ENCODE data around the gene DAPK1.
"Not testable (repeated sequence)": the region's sequence is repeated elsewhere in the genome, so short reads cannot be mapped to it uniquely, and the experiment has no call there.

The DAPK1 gene

GRCh38 chr9:87740209-87740608, 242.5 kb downstream of the DAPK1 start:
- H3K4me1 ChIP-seq (ENCODE audit: low read depth, poor library complexity, severe bottlenecking), result no peaks in the 10 kb centered on the region
- no peak for TF ChIP-seq CTCF (conservative IDR thresholded peaks at IDR 0.05; ENCODE audit: low read depth, low read length)
- H3K36me3 ChIP-seq (ENCODE audit: insufficient read depth), result no peaks in the 10 kb centered on the region
- no peak overlapping the region for H3K4me2 ChIP-seq
- H3K27ac ChIP-seq, result no peak overlapping the region
- no peak overlapping the region for H3K9ac ChIP-seq
- no peaks in the 10 kb centered on the region for H3K27me3 ChIP-seq (ENCODE audit: insufficient read depth, low read depth)
- no peaks in the 10 kb centered on the region for H4K20me1 ChIP-seq (ENCODE audit: insufficient read depth)
- H3K79me2 ChIP-seq (ENCODE audit: insufficient read depth, low read depth), result no peaks in the 10 kb centered on the region
- H3K4me3 ChIP-seq (IDR thresholded peaks at IDR 0.05; ENCODE audit: insufficient read depth, low read depth, low read length), result no peak overlapping the region
- no peak overlapping the region for H2AFZ ChIP-seq (ENCODE audit: low read depth)

GRCh38 chr9:87741326-87741725, 243.7 kb downstream of the DAPK1 start:
- no peaks in the 10 kb centered on the region for H3K4me1 ChIP-seq (ENCODE audit: low read depth, poor library complexity, severe bottlenecking)
- TF ChIP-seq CTCF (conservative IDR thresholded peaks at IDR 0.05; ENCODE audit: low read depth, low read length), result no peak
- H3K4me2 ChIP-seq, result no peak overlapping the region
- H3K27ac ChIP-seq, result no peak overlapping the region
- H3K9ac ChIP-seq, result no peak overlapping the region
- no peaks in the 10 kb centered on the region for H3K36me3 ChIP-seq (ENCODE audit: insufficient read depth)
- H4K20me1 ChIP-seq (ENCODE audit: insufficient read depth), result no peaks in the 10 kb centered on the region
- H3K27me3 ChIP-seq (ENCODE audit: insufficient read depth, low read depth), result no peaks in the 10 kb centered on the region
- no peak overlapping the region for H3K4me3 ChIP-seq (IDR thresholded peaks at IDR 0.05; ENCODE audit: insufficient read depth, low read depth, low read length)
- H3K79me2 ChIP-seq (ENCODE audit: insufficient read depth, low read depth), result no peaks in the 10 kb centered on the region
- no peak overlapping the region for H2AFZ ChIP-seq (ENCODE audit: low read depth)

GRCh38 chr9:87741891-87742290, 244.2 kb downstream of the DAPK1 start:
- Histone ChIP-seq H3K4me3 (IDR thresholded peaks at IDR 0.05; ENCODE audit: insufficient read depth, low read depth, low read length) (no peak overlapping the region), H3K4me1 (ENCODE audit: low read depth, poor library complexity, severe bottlenecking) (no peaks in the 10 kb centered on the region), H3K4me2 (no peak overlapping the region), H3K27ac (no peak overlapping the region), H3K36me3 (ENCODE audit: insufficient read depth) (no peaks in the 10 kb centered on the region), H3K79me2 (ENCODE audit: insufficient read depth, low read depth) (no peaks in the 10 kb centered on the region), H3K27me3 (ENCODE audit: insufficient read depth, low read depth) (no peaks in the 10 kb centered on the region), H4K20me1 (ENCODE audit: insufficient read depth) (no peaks in the 10 kb centered on the region), H3K9ac (no peak overlapping the region), H2AFZ (ENCODE audit: low read depth) (no peak overlapping the region)
- no peak for TF ChIP-seq CTCF (conservative IDR thresholded peaks at IDR 0.05; ENCODE audit: low read depth, low read length)

- H4K20me1 ChIP-seq (ENCODE audit: insufficient read depth), result no peaks in the 10 kb centered on the region
- no peak overlapping the region for H3K9ac ChIP-seq
- no peaks in the 10 kb centered on the region for H3K4me1 ChIP-seq (ENCODE audit: low read depth, poor library complexity, severe bottlenecking)
- H3K79me2 ChIP-seq (ENCODE audit: insufficient read depth, low read depth), result no peaks in the 10 kb centered on the region
- no peak overlapping the region for H3K27ac ChIP-seq
- no peak overlapping the region for H3K4me3 ChIP-seq (IDR thresholded peaks at IDR 0.05; ENCODE audit: insufficient read depth, low read depth, low read length)
- H3K4me2 ChIP-seq, result no peak overlapping the region
- H3K27me3 ChIP-seq (ENCODE audit: insufficient read depth, low read depth), result no peaks in the 10 kb centered on the region
- no peaks in the 10 kb centered on the region for H3K36me3 ChIP-seq (ENCODE audit: insufficient read depth)
- H2AFZ ChIP-seq (ENCODE audit: low read depth), result no peak overlapping the region
- TF ChIP-seq CTCF (conservative IDR thresholded peaks at IDR 0.05; ENCODE audit: low read depth, low read length), result no peak
Measured at GRCh38 chr9:87742813-87743428, 245.3 kb downstream of the DAPK1 start.

- not testable (repeated sequence) for H3K36me3 ChIP-seq (ENCODE audit: insufficient read depth); H3K4me1 ChIP-seq (ENCODE audit: low read depth, poor library complexity, severe bottlenecking); H3K79me2 ChIP-seq (ENCODE audit: insufficient read depth, low read depth); H4K20me1 ChIP-seq (ENCODE audit: insufficient read depth); H3K27me3 ChIP-seq (ENCODE audit: insufficient read depth, low read depth); H3K27ac ChIP-seq; H3K9ac ChIP-seq; H3K4me2 ChIP-seq; H2AFZ ChIP-seq (ENCODE audit: low read depth); H3K4me3 ChIP-seq (IDR thresholded peaks at IDR 0.05; ENCODE audit: insufficient read depth, low read depth, low read length)
Measured at GRCh38 chr9:87744247-87744646, 246.6 kb downstream of the DAPK1 start.
